Psoas muscle (tissue), 8 donors: ENCODE results near the gene EIF4A3. TPM values are rescaled to one million over a fixed set of nuclear protein-coding genes. Genes with fewer than 3 reads are reported as not detected.

Experiments
- ATAC-seq, 4 donors: fragments of 200-7000 bp; cut with Tn5 transposase; one replicate each; pipeline ENCODE4 v1.9.1; 2020; ENCODE audit warnings: moderate library complexity in 3 of 4, mild to moderate bottlenecking in 2 of 4
- DNase-seq, 2 donors: peaks; one replicate each; pipeline ENCODE4 v3.0.0-alpha.2; 2020
- H3K27ac ChIP-seq: fragments of 200-600 bp; one replicate; pipeline ENCODE4 v1.8.0; 2022
- H3K27me3 ChIP-seq, 3 donors: fragments of 200-600 bp in 1 of 3; one replicate each; pipeline versions ENCODE4 v1.6.1 to v1.8.0; 2013 to 2022; ENCODE audit warnings: low read length in 2 of 3, mild to moderate bottlenecking in 2 of 3, moderate library complexity in 1 of 3; ENCODE audit not compliant: insufficient read depth in 3 of 3
- H3K36me3 ChIP-seq, 2 donors: fragments of 200-600 bp in 1 of 2; one replicate each; pipeline versions ENCODE4 v1.6.1 to v1.8.0; 2013 to 2022; ENCODE audit warnings: low read depth in 1 of 2, mild to moderate bottlenecking in 1 of 2, moderate library complexity in 1 of 2; ENCODE audit not compliant: insufficient read depth in 1 of 2
- H3K4me1 ChIP-seq: fragments of 200-600 bp; one replicate; pipeline ENCODE4 v1.8.0; 2022
- H3K4me3 ChIP-seq: fragments of 200-600 bp; one replicate; pipeline ENCODE4 v1.8.0; 2022; ENCODE audit warnings: mild to moderate bottlenecking
- H3K9me3 ChIP-seq: fragments of 200-600 bp; one replicate; pipeline ENCODE4 v1.8.0; 2022
- CTCF ChIP-seq: fragments of 200-600 bp; IDR thresholded peaks from one replicate; pipeline ENCODE4 v1.8.0; 2022; ENCODE audit warnings: antibody characterized with exemption
- WGBS, 3 donors: extraction: QIAGEN DNeasy Blood & Tissue Kit; methylation state at CpG; one replicate each; pipeline versions ENCODE4 v1.1.6 to v1.1.7; 2013; 5-methylcytosine and 5-hydroxymethylcytosine counted together
- intact Hi-C, 2 donors: fragments of 100-400 bp; cut with DNase I; formaldehyde crosslinking; loops; one replicate each; pipeline versions ENCODE4 v1.11.0 to v1.14.2; 2022
- polyA plus RNA-seq, 3 donors: library from polyadenylated mRNA; stranded (reverse); fragments of 200-250 nt; gene quantifications; one replicate each; pipeline ENCODE4 v1.2.3, GENCODE V29; 2013
- total RNA-seq, 4 donors: library from RNA; stranded (reverse); fragmentation: NEBNext Ultra II Directional in 2 of 4; extraction: Animal tissue kit (Norgen Biotek cat#: 25700) in 2 of 4; gene quantifications; one replicate each; pipeline versions ENCODE4 v1.2.1 to v1.2.4, GENCODE V29; 2021 to 2023
- donor health status: healthy with polysubstance abuse.
- donor health status: DM: no; HTN: no; CAD: no; lungs with moderate emphysema.
- donor health status: Bipolar disorder and iron deficiency.
- donor health status: healthy.
- donor health status: DM: yes; HTN: yes; CAD: no.
- donor health status: DM: no; HTN: no; CAD: no.
- donor health status: DM: no; HTN: no; CAD: no.
- donor health status: DM: yes; HTN: yes; CAD: no.

Gene EIF4A3
- total and polyA plus RNA-seq, 7 donors: 26.7 to 77.0 (median 36.0) TPM

- ATAC-seq (peak in 3 of 4 donors; percentile 12 to 24 (median 23)), DNase-seq (no peak)
- Histone ChIP-seq H3K4me1 (peaks cover 3% of the 10 kb centered on the region), H3K36me3 (no peaks in the 10 kb centered on the region), H3K27ac (no peak overlapping the region), H3K9me3 (no peaks in the 10 kb centered on the region), H3K27me3 (peaks cover 0 to 19% (median 2%) of the 10 kb centered on the region in 3 donors), H3K4me3 (no peak overlapping the region)
- intact Hi-C loops: loop anchor here in 1 of 2 donors (10.0 kb wide), 1 partner anchor 173 kb away; no protein-coding TSS in a partner anchor
- WGBS, 3 donors: 14 to 26% (median 21%) methylated on average over 29 of the region's 29 CpGs
- no peak for TF ChIP-seq CTCF
Observed at GRCh38 chr17:80191865-80192661, 45.1 kb upstream of the EIF4A3 start.

- WGBS, 3 donors: 80 to 82% (median 82%) methylated on average over 20 of the region's 20 CpGs
- no peak for ATAC-seq
- intact Hi-C loops: loop anchor here in 1 of 2 donors (10.0 kb wide), 1 partner anchor 174 kb away; no protein-coding TSS in a partner anchor
Observed at GRCh38 chr17:80191192-80191591, 44.3 kb upstream of the EIF4A3 start.

GRCh38 chr17:80190716-80191115 is 43.8 kb upstream of the EIF4A3 start:
- no peak overlapping the region for H3K27ac ChIP-seq
- H3K4me3 ChIP-seq: no peak overlapping the region
- WGBS, 3 donors: 90 to 93% (median 93%) methylated on average over 10 of the region's 10 CpGs
- no peaks in the 10 kb centered on the region for H3K36me3 ChIP-seq
- H3K9me3 ChIP-seq: no peaks in the 10 kb centered on the region
- peaks cover 3% of the 10 kb centered on the region for H3K4me1 ChIP-seq
- ATAC-seq: no peak
- intact Hi-C loops: loop anchor here in 1 of 2 donors (10.0 kb wide), 1 partner anchor 174 kb away; no protein-coding TSS in a partner anchor
- no peak for DNase-seq
- peaks cover 0 to 29% (median 2%) of the 10 kb centered on the region in 3 donors for H3K27me3 ChIP-seq
- TF ChIP-seq CTCF: no peak

More at GRCh38 chr17:80191192-80191591, 44.3 kb upstream of the EIF4A3 start:
- Histone ChIP-seq H3K4me1 (peaks cover 3% of the 10 kb centered on the region), H3K9me3 (no peaks in the 10 kb centered on the region), H3K27me3 (peaks cover 0 to 28% (median 2%) of the 10 kb centered on the region in 3 donors), H3K4me3 (no peak overlapping the region), H3K27ac (no peak overlapping the region), H3K36me3 (no peaks in the 10 kb centered on the region)
- DNase-seq: no peak
- no peak for TF ChIP-seq CTCF

- DNase-seq (no peak), ATAC-seq (no peak)
- peaks cover 0 to 29% (median 2%) of the 10 kb centered on the region in 3 donors for H3K27me3 ChIP-seq
- WGBS, 3 donors: 85 to 90% (median 90%) methylated on average over 23 of the region's 23 CpGs
- H3K4me3 ChIP-seq: no peak overlapping the region
- no peak overlapping the region for H3K27ac ChIP-seq
- intact Hi-C loops: loop anchor here in 1 of 2 donors (10.0 kb wide), 1 partner anchor 175 kb away; no protein-coding TSS in a partner anchor
- no peaks in the 10 kb centered on the region for H3K36me3 ChIP-seq
- no peak for TF ChIP-seq CTCF
- no peaks in the 10 kb centered on the region for H3K9me3 ChIP-seq
- H3K4me1 ChIP-seq: peaks cover 3% of the 10 kb centered on the region
Observed at GRCh38 chr17:80189611-80190010, 42.7 kb upstream of the EIF4A3 start.
